Fibroblast of lung (primary cell): ENCODE results near the gene SPATA19. TPM values are rescaled to one million over a fixed set of nuclear protein-coding genes. Genes with fewer than 3 reads are reported as not detected.

ENCODE experiments used
- DNase-seq, 2 donors: peaks; one replicate each; pipeline versions ENCODE4 v3.0.0 to v3.0.0-alpha.2; 2010; ENCODE audit warnings: low read depth in 2 of 2
- H2AFZ ChIP-seq: 2 replicates; pipeline ENCODE4 v1.5.1; 2012; ENCODE audit warnings: low read length, control low read depth, inconsistent platforms
- H3K27ac ChIP-seq: 2 replicates; pipeline ENCODE4 v1.5.1; 2011; ENCODE audit warnings: low read length, control low read depth; ENCODE audit not compliant: insufficient read depth
- H3K27me3 ChIP-seq: 2 replicates; pipeline ENCODE4 v1.5.1; 2011; ENCODE audit warnings: mild to moderate bottlenecking, low read length; ENCODE audit not compliant: control insufficient read depth, insufficient read depth
- H3K36me3 ChIP-seq: 2 replicates; pipeline ENCODE4 v1.5.1; 2011; ENCODE audit warnings: low read length; ENCODE audit not compliant: control insufficient read depth, insufficient read depth
- H3K4me1 ChIP-seq: 2 replicates; pipeline ENCODE4 v1.5.1; 2011; ENCODE audit warnings: low read length; ENCODE audit not compliant: control insufficient read depth, insufficient read depth; ENCODE audit errors: extremely low read depth
- H3K4me2 ChIP-seq: 2 replicates; pipeline ENCODE4 v1.5.1; 2011; ENCODE audit warnings: low read length, control low read depth; ENCODE audit not compliant: insufficient read depth; ENCODE audit errors: extremely low read depth
- H3K4me3 ChIP-seq, 4 experiments: fragments of 200-600 bp in 1 of 4; sonication (generic) in 1 of 4; replicated peaks in 1 of 4; 2 replicates each; pipeline ENCODE4 v1.5.1; 2011 to 2016; ENCODE audit warnings: low read length in 4 of 4, low read depth in 3 of 4, mild to moderate bottlenecking in 3 of 4, control low read depth in 2 of 4, inconsistent platforms in 1 of 4, mixed read lengths in 1 of 4; ENCODE audit not compliant: insufficient read depth in 1 of 4; ENCODE audit errors: control extremely low read depth in 1 of 4
- H3K79me2 ChIP-seq: 2 replicates; pipeline ENCODE4 v1.5.1; 2012; ENCODE audit warnings: mild to moderate bottlenecking, low read length, inconsistent platforms; ENCODE audit not compliant: control insufficient read depth, insufficient read depth
- H3K9ac ChIP-seq: 2 replicates; pipeline ENCODE4 v1.5.1; 2011; ENCODE audit warnings: mild to moderate bottlenecking, low read length, control low read depth; ENCODE audit not compliant: insufficient read depth
- H3K9me3 ChIP-seq: 2 replicates; pipeline ENCODE4 v1.5.1; 2012; ENCODE audit warnings: low read depth, low read length; ENCODE audit not compliant: control insufficient read depth, insufficient read depth
- H4K20me1 ChIP-seq: 2 replicates; pipeline ENCODE4 v1.5.1; 2011; ENCODE audit warnings: low read length; ENCODE audit not compliant: control insufficient read depth, insufficient read depth; ENCODE audit errors: extremely low read depth
- EZH2 ChIP-seq: IDR thresholded peaks from 2 replicates; pipeline ENCODE4 v1.5.1; 2012; ENCODE audit warnings: low read length, control low read depth, mild to moderate bottlenecking; ENCODE audit errors: missing control alignments
- polyA plus RNA-seq, 2 donors: library from polyadenylated mRNA; depleted of rRNA in 1 of 2; stranded (reverse) in 1 of 2; unstranded in 1 of 2; fragments of >200 nt; gene quantifications; 2 replicates each; pipeline ENCODE4 v1.2.1, GENCODE V29; 2011 to 2012; ENCODE audit warnings: missing spikeins in 1 of 2
- total RNA-seq: library from RNA; depleted of rRNA; stranded (reverse); fragments of >200 nt; gene quantifications from 2 replicates; pipeline ENCODE4 v1.2.1, GENCODE V29; 2014
- TF ChIP-seq, protein P1 (sequence below), 2 donors: IDR thresholded peaks in 1 of 2; conservative IDR thresholded peaks in 1 of 2; 1 replicate in 1 of 2; 2 replicates in 1 of 2; pipeline ENCODE4 v1.5.1; 2011 to 2012; ENCODE audit warnings: low read length in 2 of 2, control low read depth in 1 of 2, inconsistent platforms in 1 of 2, low read depth in 1 of 2, mild to moderate bottlenecking in 1 of 2

The SPATA19 gene
- total and polyA plus RNA-seq, 2 donors (not counting 1 experiment from before 2014, with no cell fraction given): not detected

DNA sequence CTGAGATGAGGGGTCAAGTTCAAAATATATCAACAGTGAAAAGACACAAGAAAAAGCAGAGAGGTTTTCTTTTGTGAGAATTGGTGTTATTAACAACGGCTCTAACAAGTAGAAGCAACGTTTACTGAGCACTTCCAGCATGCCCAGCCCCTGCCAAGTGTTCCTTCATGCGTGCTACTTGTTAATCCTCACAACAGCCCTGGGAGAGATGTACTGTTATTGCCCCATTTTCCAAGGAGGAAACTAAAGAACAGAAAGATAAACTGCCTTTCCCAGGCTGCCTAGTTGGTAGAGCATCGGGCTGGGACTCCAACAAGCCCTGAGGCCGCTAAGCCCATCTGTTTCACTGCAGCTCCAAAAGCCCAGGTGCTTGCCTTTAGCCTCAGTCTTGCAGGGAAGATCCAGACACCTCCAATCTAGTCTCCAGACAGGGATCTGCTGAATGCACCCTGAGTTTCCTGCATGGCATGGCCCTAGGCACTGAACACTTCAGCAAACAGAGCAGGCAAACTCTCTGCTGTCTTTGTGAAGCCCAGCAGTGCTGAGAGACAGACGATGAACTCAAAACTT lies 25.5 kb downstream of the SPATA19 start:
- H3K4me3 ChIP-seq: no peak overlapping the region
- H3K9me3 ChIP-seq: no peaks in the 10 kb centered on the region
- no peak overlapping the region for H3K27ac ChIP-seq
- H2AFZ ChIP-seq: no peak overlapping the region
- H3K79me2 ChIP-seq: no peaks in the 10 kb centered on the region
- H3K36me3 ChIP-seq: no peaks in the 10 kb centered on the region
- no peaks in the 10 kb centered on the region for H3K27me3 ChIP-seq
- no peak overlapping the region for H3K9ac ChIP-seq
- H4K20me1 ChIP-seq: no peaks in the 10 kb centered on the region
- H3K4me1 ChIP-seq: no peaks in the 10 kb centered on the region
- no peak for DNase-seq
- no peak overlapping the region for H3K4me2 ChIP-seq
- TF ChIP-seq EZH2: no peak
- TF ChIP-seq, protein P1, sequence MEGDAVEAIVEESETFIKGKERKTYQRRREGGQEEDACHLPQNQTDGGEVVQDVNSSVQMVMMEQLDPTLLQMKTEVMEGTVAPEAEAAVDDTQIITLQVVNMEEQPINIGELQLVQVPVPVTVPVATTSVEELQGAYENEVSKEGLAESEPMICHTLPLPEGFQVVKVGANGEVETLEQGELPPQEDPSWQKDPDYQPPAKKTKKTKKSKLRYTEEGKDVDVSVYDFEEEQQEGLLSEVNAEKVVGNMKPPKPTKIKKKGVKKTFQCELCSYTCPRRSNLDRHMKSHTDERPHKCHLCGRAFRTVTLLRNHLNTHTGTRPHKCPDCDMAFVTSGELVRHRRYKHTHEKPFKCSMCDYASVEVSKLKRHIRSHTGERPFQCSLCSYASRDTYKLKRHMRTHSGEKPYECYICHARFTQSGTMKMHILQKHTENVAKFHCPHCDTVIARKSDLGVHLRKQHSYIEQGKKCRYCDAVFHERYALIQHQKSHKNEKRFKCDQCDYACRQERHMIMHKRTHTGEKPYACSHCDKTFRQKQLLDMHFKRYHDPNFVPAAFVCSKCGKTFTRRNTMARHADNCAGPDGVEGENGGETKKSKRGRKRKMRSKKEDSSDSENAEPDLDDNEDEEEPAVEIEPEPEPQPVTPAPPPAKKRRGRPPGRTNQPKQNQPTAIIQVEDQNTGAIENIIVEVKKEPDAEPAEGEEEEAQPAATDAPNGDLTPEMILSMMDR (conservative IDR thresholded peaks at IDR 0.05 in 1 of 2, IDR thresholded peaks at IDR 0.05 in 1 of 2; ENCODE audit: low read depth in 1 of 2, low read length in 2 of 2): no peak

DNA sequence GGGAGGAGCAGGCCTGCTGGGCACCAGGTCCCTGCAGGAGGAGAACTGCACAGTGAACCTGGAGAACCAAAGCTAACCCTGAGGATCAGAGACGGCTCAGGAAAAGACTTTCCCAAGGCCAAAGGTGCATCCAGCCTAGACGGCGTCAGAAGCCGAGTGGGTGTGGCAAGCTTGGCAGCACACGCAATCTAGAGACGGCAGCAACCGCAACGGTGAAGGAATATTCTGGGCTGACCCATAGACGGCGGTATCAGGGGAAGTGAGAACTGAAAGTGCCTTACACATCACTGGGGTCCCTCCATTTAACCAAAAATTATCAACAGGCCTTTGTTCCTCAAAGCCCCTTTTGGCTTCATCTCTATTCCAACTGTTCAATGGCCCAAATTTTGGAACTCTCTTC lies 26.2 kb downstream of the SPATA19 start:
- Histone ChIP-seq H3K4me3 (no peak overlapping the region), H3K79me2 (no peaks in the 10 kb centered on the region), H3K9ac (no peak overlapping the region), H3K9me3 (no peaks in the 10 kb centered on the region), H3K27ac (no peak overlapping the region), H3K36me3 (no peaks in the 10 kb centered on the region), H4K20me1 (no peaks in the 10 kb centered on the region), H3K4me2 (no peak overlapping the region), H2AFZ (no peak overlapping the region), H3K4me1 (no peaks in the 10 kb centered on the region), H3K27me3 (no peaks in the 10 kb centered on the region)
- TF ChIP-seq EZH2: no peak
- TF ChIP-seq, protein P1 (conservative IDR thresholded peaks at IDR 0.05 in 1 of 2, IDR thresholded peaks at IDR 0.05 in 1 of 2; ENCODE audit: low read depth in 1 of 2, low read length in 2 of 2): no peak
- no peak for DNase-seq

DNA sequence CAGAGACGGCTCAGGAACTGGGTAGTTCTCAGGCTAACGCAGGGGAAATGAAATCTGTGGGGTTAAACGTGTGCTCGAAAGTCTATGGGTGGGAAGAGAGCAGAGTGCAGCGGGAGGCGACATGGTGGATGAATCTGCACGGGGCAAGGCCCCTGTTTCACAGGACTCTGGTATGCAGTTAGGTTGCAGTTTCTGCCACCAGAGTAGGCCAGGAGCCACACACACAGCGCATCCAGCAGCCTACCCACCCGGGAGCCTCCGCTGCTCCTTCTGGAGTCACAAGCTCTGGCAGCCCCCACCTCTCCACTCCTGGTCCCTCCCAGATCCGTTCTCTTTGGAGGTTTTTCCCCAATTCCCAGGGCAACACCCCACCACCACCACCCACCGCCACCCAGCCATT lies 27.0 kb downstream of the SPATA19 start:
- H3K36me3 ChIP-seq: no peaks in the 10 kb centered on the region
- TF ChIP-seq EZH2: no peak
- TF ChIP-seq, protein P1 (conservative IDR thresholded peaks at IDR 0.05 in 1 of 2, IDR thresholded peaks at IDR 0.05 in 1 of 2; ENCODE audit: low read depth in 1 of 2, low read length in 2 of 2): no peak
- no peak overlapping the region for H2AFZ ChIP-seq

More for the DNA sequence above, 27.0 kb downstream of the SPATA19 start:
- Histone ChIP-seq H3K4me3 (no peak overlapping the region), H3K9ac (no peak overlapping the region), H3K9me3 (no peaks in the 10 kb centered on the region), H3K79me2 (no peaks in the 10 kb centered on the region), H3K4me1 (no peaks in the 10 kb centered on the region), H3K27ac (no peak overlapping the region), H3K27me3 (no peaks in the 10 kb centered on the region), H3K4me2 (no peak overlapping the region), H4K20me1 (no peaks in the 10 kb centered on the region)
- no peak for DNase-seq
